ENCODE measurements around the gene HSD11B1. TPM values are rescaled to one million over a fixed set of nuclear protein-coding genes. Genes with fewer than 3 reads are reported as not detected.
A peak's percentile ranks its signal among the peaks of the same experiment; 100 is the strongest.
"Not testable (repeated sequence)": the region's sequence is repeated elsewhere in the genome, so short reads cannot be mapped to it uniquely, and the experiment has no call there.

Gene HSD11B1
- total RNA-seq, 2 experiments from 2014 or later, result 0.36 TPM; not detected in 1

- Mint-ChIP-seq H3K27ac (no peak overlapping the region), H3K27me3 (peaks cover 64% of the 10 kb centered on the region)
- no peak for DNase-seq
Measured at GRCh38 chr1:209675565-209676154, 29.0 kb upstream of the HSD11B1 start.

DNA sequence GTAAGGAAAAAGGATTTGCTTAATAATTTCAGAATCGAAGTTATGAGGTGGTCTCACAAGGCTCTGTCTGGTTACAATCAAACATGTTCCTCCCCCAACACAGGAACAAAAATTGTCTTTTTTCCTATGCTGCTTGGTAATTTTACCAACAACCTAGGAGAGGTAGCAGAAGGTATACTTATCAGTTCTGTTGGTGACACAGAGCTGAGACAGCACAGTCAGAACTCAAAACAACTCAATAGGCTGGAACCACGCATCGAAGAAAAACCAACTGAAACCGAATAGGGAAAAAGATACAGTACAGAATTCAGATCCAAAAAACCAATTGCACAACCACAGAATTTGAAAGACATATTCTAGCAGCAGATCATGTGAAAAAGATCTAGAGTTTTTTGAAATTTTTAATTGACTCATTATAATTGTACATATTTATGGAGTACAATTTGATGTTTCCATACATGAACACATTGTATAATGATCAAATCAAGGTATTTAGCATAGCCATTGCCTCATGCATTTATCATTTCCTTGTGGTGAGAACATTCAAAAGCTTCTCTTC lies 25.6 kb upstream of the HSD11B1 start:
- Mint-ChIP-seq H3K4me3 (no peak overlapping the region), H3K36me3 (peaks cover 11% of the 10 kb centered on the region), H3K27me3 (peaks cover 67% of the 10 kb centered on the region), H3K27ac (no peak overlapping the region), H3K4me1 (peaks cover 19% of the 10 kb centered on the region), H3K9me3 (no peaks in the 10 kb centered on the region)
- no peak for DNase-seq

More at GRCh38 chr1:209675565-209676154, 29.0 kb upstream of the HSD11B1 start:
- Mint-ChIP-seq H3K36me3 (peaks cover 11% of the 10 kb centered on the region), H3K4me3 (peak overlapping the region; percentile 76), H3K4me1 (peaks cover 36% of the 10 kb centered on the region), H3K9me3 (no peaks in the 10 kb centered on the region)

- Mint-ChIP-seq H3K27me3 (peaks cover 11% of the 10 kb centered on the region), H3K4me3 (no peak overlapping the region), H3K36me3 (no peaks in the 10 kb centered on the region), H3K27ac (peak overlapping the region; percentile 9), H3K4me1 (peaks cover 23% of the 10 kb centered on the region), H3K9me3 (no peaks in the 10 kb centered on the region)
- DNase-seq, result no peak
Measured at GRCh38 chr1:209685821-209686220, 18.8 kb upstream of the HSD11B1 start.

GRCh38 chr1:209686322-209686721 lies 18.3 kb upstream of the HSD11B1 start:
- Mint-ChIP-seq H3K4me3 (no peak overlapping the region), H3K4me1 (peaks cover 23% of the 10 kb centered on the region), H3K9me3 (no peaks in the 10 kb centered on the region), H3K36me3 (no peaks in the 10 kb centered on the region), H3K27me3 (peaks cover 7% of the 10 kb centered on the region), H3K27ac (no peak overlapping the region)
- no peak for DNase-seq

DNA sequence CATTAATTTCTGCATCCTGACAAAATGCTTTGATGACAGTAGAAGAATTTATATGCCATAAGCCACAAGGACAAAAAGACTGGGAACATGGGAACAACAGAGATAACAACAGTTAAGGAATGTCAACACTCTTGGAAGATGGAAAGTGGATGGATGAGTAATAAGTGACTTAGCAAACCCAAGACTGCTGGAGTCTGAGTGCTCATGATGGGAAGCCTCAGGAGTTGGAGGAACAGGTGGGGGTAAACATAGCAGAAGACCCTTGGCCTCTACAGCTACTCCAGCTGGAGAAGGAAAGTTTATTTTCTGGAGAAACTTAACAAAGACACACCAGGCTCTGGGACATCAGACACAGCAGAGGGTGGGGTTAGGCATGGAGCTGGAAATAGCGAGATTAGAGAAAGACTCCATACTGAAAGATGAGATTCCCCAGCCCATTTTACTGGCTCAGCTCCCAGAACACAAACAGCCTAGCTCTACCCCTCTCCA lies 15.9 kb upstream of the HSD11B1 start:
- Mint-ChIP-seq H3K27me3 (no peaks in the 10 kb centered on the region), H3K27ac (no peak overlapping the region), H3K9me3 (no peaks in the 10 kb centered on the region), H3K36me3 (no peaks in the 10 kb centered on the region), H3K4me3 (no peak overlapping the region), H3K4me1 (peaks cover 34% of the 10 kb centered on the region)
- DNase-seq, result no peak

DNA sequence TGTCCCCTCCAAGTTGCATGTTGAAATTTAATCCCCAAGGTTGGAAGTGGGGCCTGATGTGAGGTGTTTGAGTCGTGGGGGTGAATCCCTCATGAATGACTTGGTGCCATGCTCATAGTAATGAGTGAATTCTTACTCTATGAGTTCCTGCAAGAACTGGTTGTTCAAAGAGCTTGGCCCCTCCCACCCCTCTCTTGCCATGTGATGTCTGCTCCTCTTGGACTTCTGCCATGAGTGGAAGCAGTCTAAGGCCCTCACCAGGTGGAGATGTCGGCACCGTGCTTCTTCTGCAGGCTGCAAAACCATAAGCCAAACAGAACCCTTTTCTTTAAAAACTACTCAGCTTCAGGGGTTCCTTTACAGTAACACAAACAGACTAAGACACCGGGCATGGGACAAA lies 15.2 kb upstream of the HSD11B1 start:
- no peak for DNase-seq
- Mint-ChIP-seq H3K27me3 (no peaks in the 10 kb centered on the region), H3K4me1 (peaks cover 34% of the 10 kb centered on the region), H3K27ac (no peak overlapping the region), H3K9me3 (no peaks in the 10 kb centered on the region), H3K36me3 (no peaks in the 10 kb centered on the region), H3K4me3 (no peak overlapping the region)

DNA sequence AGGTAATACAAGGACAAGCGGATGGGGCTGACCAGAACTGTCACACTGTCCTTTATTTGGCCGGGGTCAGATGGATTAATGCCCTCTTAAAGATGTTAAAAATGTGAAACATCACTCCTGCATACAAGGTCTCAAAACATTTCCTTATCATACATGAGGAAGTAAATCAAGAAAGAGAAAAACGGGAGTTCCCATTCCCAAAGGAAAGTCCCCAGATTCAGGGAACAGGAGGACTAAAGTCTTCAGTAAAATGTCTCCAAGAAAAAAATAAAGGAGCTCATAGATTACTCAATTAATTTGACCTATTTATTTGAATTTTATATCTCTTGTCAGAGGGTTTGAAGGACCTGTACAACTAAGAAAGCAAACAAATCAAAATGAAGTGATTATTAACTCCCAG lies 13.4 kb upstream of the HSD11B1 start:
- Mint-ChIP-seq H3K9me3 (no peaks in the 10 kb centered on the region), H3K4me3 (no peak overlapping the region), H3K36me3 (peaks cover 7% of the 10 kb centered on the region), H3K27me3 (no peaks in the 10 kb centered on the region), H3K27ac (no peak overlapping the region), H3K4me1 (peaks cover 26% of the 10 kb centered on the region)
- no peak for DNase-seq

DNA sequence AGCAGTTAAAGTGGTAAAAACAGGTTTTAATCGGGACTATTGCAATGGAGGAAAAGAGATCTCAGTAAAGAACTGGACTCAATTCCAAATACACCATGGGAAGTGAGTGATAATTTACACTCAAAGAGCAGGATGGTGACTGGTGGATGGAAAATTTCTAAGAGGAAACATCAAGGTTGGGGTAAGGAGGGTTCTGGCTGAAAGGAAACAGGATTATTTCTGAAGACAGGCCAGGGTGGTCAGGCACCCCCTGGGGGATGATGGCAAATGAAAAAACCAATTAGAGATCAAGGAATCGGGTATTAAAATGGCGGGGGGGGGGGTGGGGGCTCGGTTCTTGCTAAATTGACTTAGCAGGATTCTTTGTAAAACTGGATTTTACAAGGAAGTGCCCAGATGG lies 12.3 kb upstream of the HSD11B1 start:
- Mint-ChIP-seq H3K27ac (no peak overlapping the region), H3K27me3 (no peaks in the 10 kb centered on the region), H3K36me3 (peaks cover 10% of the 10 kb centered on the region), H3K4me1 (peaks cover 25% of the 10 kb centered on the region), H3K4me3 (no peak overlapping the region), H3K9me3 (no peaks in the 10 kb centered on the region)
- DNase-seq, result no peak

GRCh38 chr1:209692745-209693504 lies 11.7 kb upstream of the HSD11B1 start:
- no peak overlapping the region for H3K27ac Mint-ChIP-seq
- peaks cover 27% of the 10 kb centered on the region for H3K4me1 Mint-ChIP-seq
- peak; percentile 65 for DNase-seq
- no peaks in the 10 kb centered on the region for H3K9me3 Mint-ChIP-seq
- H3K36me3 Mint-ChIP-seq, result peaks cover 10% of the 10 kb centered on the region
- no peaks in the 10 kb centered on the region for H3K27me3 Mint-ChIP-seq
- no peak overlapping the region for H3K4me3 Mint-ChIP-seq

GRCh38 chr1:209696673-209697072 lies 8.0 kb upstream of the HSD11B1 start:
- Mint-ChIP-seq H3K9me3 (no peaks in the 10 kb centered on the region), H3K4me3 (no peak overlapping the region), H3K36me3 (peaks cover 13% of the 10 kb centered on the region), H3K27ac (peak overlapping the region; percentile 54), H3K4me1 (peaks cover 32% of the 10 kb centered on the region), H3K27me3 (no peaks in the 10 kb centered on the region)
- DNase-seq, result no peak

- H3K4me1 Mint-ChIP-seq, result peaks cover 34% of the 10 kb centered on the region
- H3K27me3 Mint-ChIP-seq, result no peaks in the 10 kb centered on the region
- no peak overlapping the region for H3K4me3 Mint-ChIP-seq
- H3K9me3 Mint-ChIP-seq, result no peaks in the 10 kb centered on the region
- H3K36me3 Mint-ChIP-seq, result peaks cover 15% of the 10 kb centered on the region
- H3K27ac Mint-ChIP-seq, result no peak overlapping the region
- no peak for DNase-seq
Measured at GRCh38 chr1:209697126-209697525, 7.5 kb upstream of the HSD11B1 start.

DNA sequence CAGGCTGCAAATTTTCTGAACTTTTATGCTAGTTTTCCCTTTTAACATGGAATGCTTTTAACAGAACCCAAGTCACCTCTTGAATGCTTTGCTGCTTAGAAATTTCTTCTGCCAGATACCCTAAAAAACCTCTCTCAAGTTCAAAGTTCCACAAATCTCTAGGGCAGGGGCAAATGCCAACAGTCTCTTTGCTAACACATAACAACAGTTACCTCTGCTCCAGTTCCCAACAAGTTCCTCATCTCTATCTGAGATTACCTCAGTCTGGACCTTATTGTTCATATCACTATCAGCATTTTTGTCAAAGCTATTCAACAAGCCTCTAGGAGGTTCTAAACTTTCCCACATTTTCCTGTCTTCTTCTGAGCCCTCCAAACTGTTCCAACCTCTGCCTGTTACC lies 4.0 kb upstream of the HSD11B1 start:
- peaks cover 38% of the 10 kb centered on the region for H3K4me1 Mint-ChIP-seq
- not testable (repeated sequence) for H3K27me3 Mint-ChIP-seq, H3K9me3 Mint-ChIP-seq, H3K27ac Mint-ChIP-seq, DNase-seq, H3K4me3 Mint-ChIP-seq
- H3K36me3 Mint-ChIP-seq, result peaks cover 12% of the 10 kb centered on the region

GRCh38 chr1:209702832-209703231 lies 1.8 kb upstream of the HSD11B1 start:
- Mint-ChIP-seq H3K36me3 (peaks cover 7% of the 10 kb centered on the region), H3K4me1 (peaks cover 31% of the 10 kb centered on the region), H3K4me3 (no peak overlapping the region), H3K9me3 (no peaks in the 10 kb centered on the region), H3K27me3 (peaks cover 2% of the 10 kb centered on the region), H3K27ac (no peak overlapping the region)
- no peak for DNase-seq

- Mint-ChIP-seq H3K4me3 (no peak overlapping the region), H3K36me3 (peaks cover 8% of the 10 kb centered on the region), H3K27me3 (peaks cover 4% of the 10 kb centered on the region), H3K4me1 (peaks cover 29% of the 10 kb centered on the region), H3K9me3 (no peaks in the 10 kb centered on the region), H3K27ac (peak overlapping the region; percentile 66)
- DNase-seq, result no peak
Measured at GRCh38 chr1:209703834-209704504, 677 bp upstream of the HSD11B1 start.

DNA sequence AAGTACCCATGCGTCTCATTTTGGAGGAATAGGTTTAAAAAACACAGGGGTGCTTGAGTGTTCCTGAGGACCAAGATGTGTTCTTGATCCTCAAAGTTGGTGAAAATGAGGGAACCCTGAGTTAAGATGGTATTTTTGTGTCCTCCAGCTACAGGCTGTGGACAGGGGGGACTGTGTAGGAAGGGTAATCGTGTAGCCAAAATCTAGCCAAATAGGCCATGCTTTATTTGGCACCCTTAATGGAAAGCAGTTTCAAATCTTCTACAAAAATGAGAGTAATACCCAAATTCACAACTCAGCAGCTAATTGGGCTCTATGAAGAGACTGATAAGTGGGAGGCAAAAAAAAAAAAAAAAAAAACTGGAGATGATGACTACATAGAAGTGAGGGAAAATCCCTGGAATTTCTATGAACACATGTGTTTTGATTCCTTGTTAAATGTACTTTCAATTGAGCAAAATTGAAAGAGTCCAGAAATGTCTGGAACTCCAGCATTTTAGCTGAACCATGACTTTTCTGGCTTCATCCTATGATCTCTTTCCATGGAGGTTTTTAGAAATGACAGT lies 470 bp downstream of the HSD11B1 start:
- Mint-ChIP-seq H3K27ac (no peak overlapping the region), H3K4me1 (peaks cover 32% of the 10 kb centered on the region), H3K9me3 (no peaks in the 10 kb centered on the region), H3K27me3 (peaks cover 4% of the 10 kb centered on the region), H3K4me3 (no peak overlapping the region), H3K36me3 (peaks cover 8% of the 10 kb centered on the region)
- DNase-seq, result no peak
